HT1080 (cell line): Measurements from ENCODE around the gene FZD4. TPM values are rescaled to one million over a fixed set of nuclear protein-coding genes. Genes with fewer than 3 reads are reported as not detected.
"Not testable (repeated sequence)": the region's sequence is repeated elsewhere in the genome, so short reads cannot be mapped to it uniquely, and the experiment has no call there.

Source experiments
- DNase-seq: peaks from one replicate; pipeline ENCODE4 v3.0.0-alpha.2; 2015; ENCODE audit warnings: low read depth
- polyA plus RNA-seq, 2 experiments: library from polyadenylated mRNA; depleted of rRNA; stranded (reverse); fragments of >200 nt; gene quantifications; 2 replicates each; pipeline ENCODE4 v1.2.3, GENCODE V29; 2015
- total RNA-seq: library from RNA; depleted of rRNA; stranded (reverse); fragments of >200 nt; shearing (Covaris generic); gene quantifications from 2 replicates; pipeline ENCODE4 v1.2.3, GENCODE V29; 2014; rRNA removed

The FZD4 gene
- total RNA-seq = 3.0 and 5.4 TPM in 2 replicates
- 3.0 and 3.6 TPM in 2 replicates for polyA plus RNA-seq (2015; cell fraction: cytosol; rRNA removed)
- polyA plus RNA-seq (2015; cell fraction: nucleus; rRNA removed) = 5.5 and 5.9 TPM in 2 replicates

- DNase-seq = peak; percentile 82
Observed at GRCh38 chr11:86955361-86956120, at the start of gene FZD4. Gene FZD4 (minus strand): TSS chr11:86955395. CDS start chr11:86955085, 310 bp downstream.

DNA sequence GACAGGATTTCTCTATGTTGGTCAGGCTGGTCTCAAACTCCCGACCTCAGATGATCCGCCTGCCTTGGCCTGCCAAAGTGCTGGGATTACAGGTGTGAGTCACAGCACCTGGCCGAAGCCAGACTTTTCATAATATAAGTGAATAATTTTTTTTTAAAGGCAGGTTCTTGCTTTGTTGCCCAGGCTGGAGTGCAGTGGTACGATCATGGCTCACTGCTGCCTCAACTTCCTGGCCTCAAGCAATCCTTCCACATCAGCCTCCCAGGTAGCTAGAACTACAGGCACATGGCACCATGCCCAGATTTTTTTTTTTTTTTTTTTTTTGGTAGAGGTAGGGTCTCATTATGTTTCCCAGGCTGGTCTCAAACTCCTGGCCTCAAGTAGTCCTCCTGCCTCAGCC is 49.1 kb upstream of the FZD4 start:
- not testable (repeated sequence) for DNase-seq

DNA sequence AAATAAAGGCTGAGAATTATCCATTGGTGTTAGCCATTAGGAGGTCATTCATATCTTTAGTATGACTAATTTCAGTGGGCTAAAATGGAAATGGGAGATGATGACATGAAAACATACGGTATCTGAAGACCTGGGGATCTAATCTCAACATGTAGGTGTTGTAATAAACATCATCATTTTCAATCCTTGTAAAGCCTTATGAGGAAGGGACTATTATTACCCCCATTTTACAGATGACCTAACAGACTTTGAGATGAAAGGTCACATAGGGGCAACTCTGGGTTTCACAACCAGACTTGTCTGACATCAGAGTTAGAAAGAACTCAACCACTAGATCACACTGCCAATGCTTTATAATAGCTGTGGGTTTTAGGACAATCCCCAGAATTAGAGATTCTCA is 47.7 kb upstream of the FZD4 start:
- DNase-seq = no peak

GRCh38 chr11:86999859-87000753 is 44.9 kb upstream of the FZD4 start:
- DNase-seq = no peak

DNA sequence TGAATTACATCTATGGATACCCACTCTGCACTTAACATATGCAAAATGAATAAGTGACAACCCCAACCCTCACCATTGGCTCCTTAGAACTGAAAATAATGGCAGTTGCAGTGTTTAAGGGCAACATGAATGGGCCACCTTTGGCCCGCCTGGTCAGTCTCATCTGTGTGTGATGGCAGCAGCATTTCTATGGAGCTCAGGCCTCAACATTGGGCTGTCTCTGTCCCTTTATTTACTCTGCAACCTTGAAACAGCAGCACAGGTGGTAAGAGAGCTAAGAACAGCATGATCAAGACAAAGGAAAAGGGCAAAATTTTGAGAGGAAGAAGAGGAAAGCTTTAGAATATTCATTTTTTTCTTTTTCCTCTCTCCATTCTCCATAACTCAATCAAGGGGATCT is 44.2 kb upstream of the FZD4 start:
- no peak for DNase-seq

- DNase-seq = no peak
Observed at GRCh38 chr11:86996953-86997570, 41.9 kb upstream of the FZD4 start.

DNA sequence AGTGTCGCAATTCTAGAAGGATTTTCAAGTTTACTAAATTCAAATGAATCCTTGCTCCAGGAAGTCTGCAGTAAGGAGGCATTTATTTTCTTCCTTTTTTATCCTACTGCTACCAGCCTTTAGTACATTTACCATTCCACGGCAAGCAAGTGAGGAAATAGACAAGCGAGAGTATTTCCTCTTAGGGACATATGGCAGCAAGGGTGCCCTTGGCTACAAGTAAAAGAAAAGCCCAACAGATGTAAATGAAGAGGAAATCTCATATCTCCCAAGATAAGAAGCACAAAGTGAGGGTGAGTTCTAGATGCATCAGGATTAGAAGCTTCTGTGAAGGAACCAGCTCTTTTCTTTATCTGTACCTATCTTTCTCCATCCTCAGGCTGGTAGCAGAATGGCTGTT is 37.8 kb upstream of the FZD4 start:
- DNase-seq = no peak

GRCh38 chr11:86992340-86992739 is 37.1 kb upstream of the FZD4 start:
- DNase-seq = not testable (repeated sequence)

DNA sequence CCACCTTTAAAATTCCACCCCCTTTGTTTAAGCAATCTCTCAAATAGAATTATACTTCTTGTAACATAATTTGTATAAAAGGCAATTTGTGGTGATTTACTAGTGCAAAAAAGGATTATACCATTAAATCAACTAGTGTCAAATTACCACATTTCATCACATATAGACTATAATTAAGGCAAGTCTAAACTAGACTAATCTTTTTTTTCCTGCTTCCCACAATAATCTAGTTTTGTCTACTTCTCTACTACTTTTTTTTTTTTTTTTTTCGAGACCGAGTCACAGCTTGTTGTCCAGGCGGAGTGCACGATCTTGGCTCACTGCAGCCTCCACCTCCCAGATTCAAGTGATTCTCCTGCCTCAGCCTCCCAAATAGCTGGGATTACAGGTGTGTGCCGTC is 36.1 kb upstream of the FZD4 start:
- DNase-seq = no peak

DNA sequence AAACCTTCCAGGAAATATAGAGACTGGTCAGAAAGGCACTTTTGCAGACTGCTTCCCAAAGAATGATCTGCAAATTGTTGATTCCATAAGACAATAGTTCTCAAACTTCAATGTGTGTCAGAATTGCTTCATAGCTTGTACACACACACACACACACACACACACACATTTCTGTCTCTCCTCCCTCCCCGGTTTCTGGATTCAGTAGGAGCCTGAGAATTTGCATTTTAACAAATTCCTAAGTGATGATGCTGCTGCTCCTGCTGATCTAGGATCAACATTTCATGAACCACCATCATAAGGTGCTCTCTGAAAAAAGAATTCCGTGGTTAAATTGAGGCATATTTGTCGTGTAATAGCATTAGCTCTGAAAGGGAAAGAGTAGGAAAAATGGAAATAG is 35.3 kb upstream of the FZD4 start:
- peak; percentile 85 for DNase-seq

DNA sequence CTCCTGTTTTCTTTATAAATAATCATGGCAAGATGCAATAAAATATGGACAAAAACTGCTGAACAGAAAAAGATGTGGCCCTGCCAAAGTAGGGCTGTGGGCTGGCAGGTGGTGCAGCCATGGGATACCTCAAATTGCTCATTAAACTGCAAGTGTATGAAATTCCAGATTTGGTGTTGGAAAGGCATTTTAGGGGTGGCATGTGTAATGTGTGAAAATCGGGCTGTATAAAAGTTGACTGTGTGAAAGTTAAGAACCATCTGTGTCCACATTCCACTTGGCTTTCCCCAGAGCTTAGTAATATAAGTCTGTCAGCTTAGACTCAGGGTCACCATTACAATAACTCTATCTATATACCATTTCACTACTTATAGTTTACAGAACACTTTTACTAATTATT is 34.8 kb upstream of the FZD4 start:
- DNase-seq = no peak

- no peak for DNase-seq
Observed at GRCh38 chr11:86988351-86988881, 33.2 kb upstream of the FZD4 start.

- no peak for DNase-seq
Observed at GRCh38 chr11:86987679-86988078, 32.5 kb upstream of the FZD4 start.

DNA sequence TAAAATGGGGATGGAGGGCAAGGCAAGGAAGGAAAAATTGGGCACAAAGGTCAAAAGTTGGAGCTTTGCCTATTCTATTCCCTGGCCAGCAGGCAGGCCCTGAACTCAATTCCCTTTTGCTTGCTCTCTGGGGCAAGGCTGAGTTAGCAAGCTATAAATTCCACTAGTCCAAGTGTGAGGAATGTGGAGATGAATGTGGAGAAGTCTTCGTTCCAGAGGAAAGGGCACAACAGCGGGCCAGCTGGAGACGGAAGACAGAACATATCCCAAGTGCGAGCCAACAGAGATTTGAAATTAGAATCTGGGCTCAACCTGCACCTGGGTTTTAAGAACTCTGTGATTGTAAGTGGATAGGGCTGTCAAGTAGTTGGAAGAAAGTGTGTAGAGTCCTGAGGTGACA is 29.5 kb upstream of the FZD4 start:
- DNase-seq = no peak

DNA sequence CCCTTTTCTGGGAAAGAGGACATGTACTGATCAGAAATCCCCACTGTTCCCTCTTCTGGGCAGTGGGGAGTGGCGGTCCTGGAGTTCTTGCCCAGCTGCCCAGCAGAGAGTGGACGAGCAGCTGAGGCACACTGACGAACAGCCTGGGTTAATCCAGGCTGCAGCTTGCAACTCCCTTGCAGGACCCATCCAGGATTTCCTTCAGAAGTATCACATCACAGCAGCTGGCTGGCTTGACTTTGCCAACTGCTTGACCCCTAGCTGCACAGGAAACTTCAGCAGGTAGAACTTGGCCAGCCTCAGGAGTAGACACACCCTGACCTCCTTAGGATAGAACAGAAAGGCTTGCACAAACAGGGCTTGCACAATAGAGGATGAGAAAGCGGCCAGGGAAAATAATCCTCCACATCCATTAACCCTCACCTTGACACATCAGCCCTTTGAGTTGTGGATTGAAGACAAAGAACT is 27.9 kb upstream of the FZD4 start:
- DNase-seq = no peak

DNA sequence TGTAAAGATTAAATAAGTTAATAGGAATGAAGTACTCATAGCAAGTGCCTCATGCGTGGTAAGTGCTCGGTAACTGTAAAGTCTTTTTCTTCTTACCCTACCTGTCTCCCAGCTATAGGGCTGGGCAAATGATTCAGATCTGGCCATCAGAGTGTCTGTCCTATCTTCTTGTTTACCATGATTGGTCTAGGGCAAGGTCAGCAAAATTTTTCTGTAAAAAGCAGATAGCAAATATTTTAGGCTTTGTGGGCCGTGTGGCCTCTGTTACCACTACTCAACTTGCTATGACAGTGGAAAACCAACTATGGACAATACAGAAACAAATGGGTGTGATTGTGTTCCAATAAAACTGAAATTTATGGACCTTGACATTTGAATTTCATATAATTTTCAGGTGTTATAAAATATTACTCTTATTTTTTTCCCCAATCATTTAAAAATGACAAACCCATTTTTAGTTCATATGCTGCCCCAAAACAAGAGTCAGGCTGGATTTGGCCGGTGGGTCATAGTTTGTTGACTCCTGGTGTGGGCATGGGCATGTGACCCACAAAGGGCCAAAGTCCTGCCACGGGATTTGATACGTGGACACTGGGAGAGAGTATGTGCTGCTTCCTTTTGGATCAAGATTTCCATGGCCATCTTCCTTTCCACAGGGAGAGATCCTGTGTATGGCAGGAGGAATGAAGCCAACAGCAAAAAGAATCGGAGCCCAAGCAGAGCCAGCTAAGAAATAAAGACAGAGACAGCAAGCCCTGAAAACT is 26.8 kb upstream of the FZD4 start:
- DNase-seq = no peak

GRCh38 chr11:86980086-86980796 is 25.0 kb upstream of the FZD4 start:
- DNase-seq = no peak

DNA sequence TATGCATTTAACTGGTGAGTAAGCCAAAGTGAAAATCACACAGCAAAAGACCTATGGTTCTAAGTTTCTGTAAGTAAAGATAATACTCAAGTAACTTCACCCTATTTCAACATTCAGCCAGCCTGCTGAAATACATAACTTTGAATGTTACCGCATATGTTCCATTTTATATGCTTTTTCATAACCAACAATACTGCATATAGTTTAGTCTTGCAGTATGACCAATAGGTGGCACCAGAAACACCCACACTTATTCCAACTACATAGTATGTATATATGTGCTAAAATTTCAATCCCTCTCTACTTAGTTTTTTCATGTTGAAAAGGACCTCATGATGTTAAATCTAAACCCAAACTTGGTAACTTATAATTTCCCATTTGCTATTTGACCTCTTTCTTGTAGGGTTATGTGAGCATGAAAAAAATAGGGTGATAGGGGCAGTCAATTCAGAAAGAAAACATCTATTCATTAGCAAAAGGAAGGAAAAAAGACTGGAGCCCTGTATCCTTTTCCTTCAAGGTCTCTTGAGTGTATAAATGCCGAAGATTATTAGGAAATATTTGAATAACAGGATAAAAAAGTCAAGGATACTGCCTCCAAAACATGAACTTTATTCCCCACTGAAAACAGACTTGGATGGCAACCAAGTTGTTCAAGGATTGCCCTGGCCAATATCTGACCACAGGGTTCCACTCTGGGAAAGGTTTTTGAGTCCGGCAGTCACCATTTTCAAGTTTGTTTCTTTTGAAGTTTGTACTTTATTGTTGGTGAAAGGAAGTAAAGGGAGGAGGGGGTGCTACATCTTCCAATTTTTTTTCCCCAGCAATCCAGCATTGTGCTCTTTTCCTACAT is 23.8 kb upstream of the FZD4 start:
- DNase-seq = peak; percentile 24

DNA sequence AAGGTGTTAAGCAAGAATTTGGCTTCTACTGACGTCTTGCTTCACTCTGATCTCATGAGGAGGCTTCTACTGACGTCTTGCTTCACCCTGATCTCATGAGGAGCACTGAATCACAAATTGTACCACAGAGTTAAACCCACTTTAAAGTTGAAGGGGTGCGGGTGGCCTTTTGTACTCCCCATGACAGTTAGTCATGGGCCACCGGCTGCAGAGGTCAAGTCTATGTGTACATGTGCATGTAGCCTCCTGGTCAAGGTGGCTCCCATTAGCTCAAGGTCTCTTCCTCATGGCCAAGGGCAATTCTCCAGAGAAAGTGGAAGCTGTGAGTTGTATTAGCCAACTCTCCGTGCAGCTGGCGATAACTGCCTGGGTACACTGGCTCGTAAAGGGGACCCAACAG is 23.1 kb upstream of the FZD4 start:
- DNase-seq = no peak
